ENCODE measurements around the gene CCDC69. TPM values are rescaled to one million over a fixed set of nuclear protein-coding genes. Genes with fewer than 3 reads are reported as not detected.

CCDC69 gene
- total and polyA plus RNA-seq, 2 of the 8 experiments (the other 6 are each of a cell fraction or from before 2014, with no cell fraction given): 8.4 to 10.8 TPM

GRCh38 chr5:151243127-151243526 lies 19.2 kb upstream of the CCDC69 start:
- H3K9ac ChIP-seq (replicated peaks in 1 of 4; ENCODE audit: extremely low read depth in 1 of 4, low read depth in 3 of 4, low read length in 3 of 4): no peak overlapping the region
- no peak overlapping the region for H3K4ac ChIP-seq (replicated peaks; ENCODE audit: insufficient read length, low read depth, low read length)
- H2AFZ ChIP-seq (ENCODE audit: low read length): no peak overlapping the region
- DNase-seq (ENCODE audit: low read depth in 1 of 2, low spot score in 2 of 2): no peak
- H3K4me2 ChIP-seq (ENCODE audit: insufficient read depth in 1 of 2, low read depth in 2 of 2, low read length in 2 of 2): no peak overlapping the region
- no peaks in the 10 kb centered on the region for H3K79me2 ChIP-seq (ENCODE audit: control insufficient read depth in 1 of 2, insufficient read depth in 2 of 2, low read length in 2 of 2)
- FAIRE-seq: no peak
- H2BK120ac ChIP-seq (replicated peaks; ENCODE audit: low read depth, low read length): no peak overlapping the region
- no peak overlapping the region for H3K14ac ChIP-seq (ENCODE audit: insufficient read length)
- no peak overlapping the region for H3K27ac ChIP-seq (ENCODE audit: low read depth, low read length)
- no peak overlapping the region for H3K18ac ChIP-seq (ENCODE audit: extremely low read depth, low read length)
- H4K91ac ChIP-seq (replicated peaks; ENCODE audit: insufficient read length, low read length): no peak overlapping the region
- no peak overlapping the region for H2BK15ac ChIP-seq (ENCODE audit: low read length)
- H3K23me2 ChIP-seq (ENCODE audit: low read depth, low read length): no peaks in the 10 kb centered on the region
- H3K4me3 ChIP-seq (ENCODE audit: extremely low read depth in 1 of 4, insufficient read depth in 2 of 4, low read depth in 3 of 4, low read length in 4 of 4): no peak overlapping the region
- no peak overlapping the region for H2BK12ac ChIP-seq (ENCODE audit: low read depth, low read length)
- no peaks in the 10 kb centered on the region for H3K36me3 ChIP-seq (ENCODE audit: control insufficient read depth in 2 of 4, insufficient read depth in 4 of 4, low read length in 3 of 4)
- no peaks in the 10 kb centered on the region for H3K27me3 ChIP-seq (replicated peaks in 1 of 4; ENCODE audit: control insufficient read depth in 3 of 4, extremely low read depth in 1 of 4, insufficient read depth in 3 of 4, low read length in 3 of 4)
- H3K9me3 ChIP-seq (ENCODE audit: insufficient read depth in 2 of 2, low read depth in 1 of 2, low read length in 1 of 2): no peaks in the 10 kb centered on the region
- H4K5ac ChIP-seq (ENCODE audit: insufficient read length, low read depth, low read length): no peak overlapping the region
- no peak overlapping the region for H3K56ac ChIP-seq (replicated peaks; ENCODE audit: insufficient read length, low read depth, low read length)
- POLR2A ChIA-PET (ENCODE audit: partially characterized antibody): no interaction called here
- H3K4me1 ChIP-seq (replicated peaks in 1 of 4; ENCODE audit: control insufficient read depth in 3 of 4, insufficient read depth in 4 of 4, low read length in 3 of 4): peaks cover 2 to 11% (median 6%) of the 10 kb centered on the region in 4 experiments; a peak in 6 of 7 replicates
- H3K23ac ChIP-seq (ENCODE audit: insufficient read length): no peak overlapping the region
- CTCF ChIA-PET (ENCODE audit: partially characterized antibody): interaction anchor here (3.2 to 7.4 kb wide), 2 partner anchors 8 to 15 kb away, joined by 13 to 75 read pairs; partner anchors contain the start of gene GM2A
- no peak overlapping the region for H2BK5ac ChIP-seq (ENCODE audit: low read depth, low read length)
- no peaks in the 10 kb centered on the region for H3K79me1 ChIP-seq (ENCODE audit: low read depth, low read length)
- H4K20me1 ChIP-seq (replicated peaks in 1 of 2; ENCODE audit: control insufficient read depth in 1 of 2, insufficient read depth in 2 of 2, low read length in 2 of 2): no peaks in the 10 kb centered on the region
- WGBS, 2 experiments (ENCODE audit: extremely low coverage in 1 of 2, insufficient coverage in 1 of 2, insufficient read length in 1 of 2, insufficient replicate concordance in 2 of 2, low coverage in 1 of 2, low lambda C conversion rate in 2 of 2, missing lambda C conversion rate in 1 of 2): 90% methylated on average over 4 of the region's 4 CpGs; no CpG with 5 or more reads in 1 of the 2 experiments
- H2BK20ac ChIP-seq (ENCODE audit: low read length): no peak overlapping the region
- no peak overlapping the region for H4K8ac ChIP-seq (ENCODE audit: extremely low read depth, insufficient read depth, low read length)
- H2AK5ac ChIP-seq (ENCODE audit: low read depth, low read length): no peak overlapping the region
- TF ChIP-seq E2F6 (IDR thresholded peaks at IDR 0.05) (no peak), HDAC2 (IDR thresholded peaks at IDR 0.05; ENCODE audit: borderline replicate concordance in 1 of 2, low read depth in 2 of 2, low read length in 2 of 2) (no peak), BRCA1 (IDR thresholded peaks at IDR 0.05; ENCODE audit: low read depth, low read length) (no peak), TCF12 (IDR thresholded peaks at IDR 0.05; ENCODE audit: low read depth, low read length) (no peak), NRF1 (IDR thresholded peaks at IDR 0.05; ENCODE audit: low read depth, low read length) (no peak), TEAD4 (IDR thresholded peaks at IDR 0.05; ENCODE audit: low read depth, low read length) (no peak), KDM1A (IDR thresholded peaks at IDR 0.05; ENCODE audit: borderline replicate concordance, low read length) (no peak), CTBP2 (IDR thresholded peaks at IDR 0.05; ENCODE audit: borderline replicate concordance, insufficient read depth, insufficient read length, low read length) (no peak), POLR2A (IDR thresholded peaks at IDR 0.05; ENCODE audit: control extremely low read depth in 1 of 2, low read depth in 2 of 2, low read length in 2 of 2) (no peak), GTF2F1 (IDR thresholded peaks at IDR 0.05; ENCODE audit: borderline replicate concordance, low read depth, low read length) (no peak), SP2 (IDR thresholded peaks at IDR 0.05; ENCODE audit: low read length) (no peak), EGR1 (IDR thresholded peaks at IDR 0.05; ENCODE audit: borderline replicate concordance, low read depth, low read length) (no peak), USF2 (IDR thresholded peaks at IDR 0.05; ENCODE audit: low read length) (no peak), CHD2 (IDR thresholded peaks at IDR 0.05; ENCODE audit: low read length) (no peak)
